ACC112 (cell line): ENCODE measurements around the gene SLC9A8.
"Not testable (repeated sequence)": the region's sequence is repeated elsewhere in the genome, so short reads cannot be mapped to it uniquely, and the experiment has no call there.

ENCODE experiments used
- H2AFZ ChIP-seq: fragments of 200-600 bp; sonication (generic); one replicate; pipeline ENCODE4 v1.6.0; 2017; ENCODE audit warnings: antibody characterized with exemption, low read length; ENCODE audit not compliant: unreplicated experiment
- H3K27ac ChIP-seq: fragments of 200-600 bp; sonication (generic); 2 replicates; pipeline ENCODE4 v1.5.1; 2014; ENCODE audit warnings: low read depth, mild to moderate bottlenecking, antibody characterized with exemption, low read length, moderate library complexity
- H3K27me3 ChIP-seq: fragments of 200-600 bp; sonication (generic); 2 replicates; pipeline ENCODE4 v1.6.1; 2014; ENCODE audit warnings: mild to moderate bottlenecking, antibody characterized with exemption, low read length, moderate library complexity, mixed read lengths; ENCODE audit not compliant: insufficient read depth
- H3K36me3 ChIP-seq: fragments of 200-600 bp; sonication (generic); 2 replicates; pipeline ENCODE4 v1.6.1; 2016; ENCODE audit warnings: mild to moderate bottlenecking, antibody characterized with exemption, low read length, moderate library complexity, mixed read lengths; ENCODE audit not compliant: insufficient read depth
- H3K4me1 ChIP-seq: fragments of 200-600 bp; sonication (generic); one replicate; pipeline ENCODE4 v1.6.1; 2016; ENCODE audit warnings: low read length, mixed read lengths; ENCODE audit not compliant: insufficient read depth, unreplicated experiment, control insufficient read depth
- H3K4me3 ChIP-seq: fragments of 200-600 bp; sonication (generic); 2 replicates; pipeline ENCODE4 v1.5.1; 2014; ENCODE audit warnings: mild to moderate bottlenecking, low read depth, low read length
- H3K79me2 ChIP-seq: fragments of 200-600 bp; sonication (generic); one replicate; pipeline ENCODE4 v1.6.0; 2016; ENCODE audit warnings: low read length; ENCODE audit not compliant: control insufficient read depth, unreplicated experiment, insufficient read depth

Gene SLC9A8

DNA sequence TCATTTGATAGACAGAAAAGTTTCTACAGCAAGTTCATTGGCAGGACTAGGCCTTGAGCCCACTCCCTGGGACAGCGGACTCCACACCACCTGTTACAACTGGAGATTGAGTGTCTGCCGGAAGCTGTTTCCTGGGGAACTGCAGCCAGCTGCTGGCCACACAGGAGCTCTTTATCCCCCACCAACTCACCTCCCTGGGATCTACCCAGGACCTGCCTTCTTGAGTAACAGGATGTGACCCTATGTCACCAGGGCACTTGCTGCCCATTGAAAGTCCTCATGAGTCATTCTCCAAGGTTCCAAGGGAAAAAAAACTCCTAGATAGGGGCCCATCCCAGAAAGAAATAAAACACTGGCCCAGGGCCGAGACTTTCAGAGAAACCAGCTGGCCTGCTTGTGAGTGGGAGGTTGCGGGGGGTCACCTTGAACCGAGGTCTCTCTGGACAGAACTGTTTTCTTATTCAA is 37.4 kb upstream of the SLC9A8 start:
- peaks cover 35% of the 10 kb centered on the region for H3K4me1 ChIP-seq
- H2AFZ ChIP-seq = no peak overlapping the region
- H3K79me2 ChIP-seq = no peaks in the 10 kb centered on the region
- peak overlapping the region; percentile 90 for H3K27ac ChIP-seq
- no peaks in the 10 kb centered on the region for H3K36me3 ChIP-seq
- no peaks in the 10 kb centered on the region for H3K27me3 ChIP-seq
- no peak overlapping the region for H3K4me3 ChIP-seq

DNA sequence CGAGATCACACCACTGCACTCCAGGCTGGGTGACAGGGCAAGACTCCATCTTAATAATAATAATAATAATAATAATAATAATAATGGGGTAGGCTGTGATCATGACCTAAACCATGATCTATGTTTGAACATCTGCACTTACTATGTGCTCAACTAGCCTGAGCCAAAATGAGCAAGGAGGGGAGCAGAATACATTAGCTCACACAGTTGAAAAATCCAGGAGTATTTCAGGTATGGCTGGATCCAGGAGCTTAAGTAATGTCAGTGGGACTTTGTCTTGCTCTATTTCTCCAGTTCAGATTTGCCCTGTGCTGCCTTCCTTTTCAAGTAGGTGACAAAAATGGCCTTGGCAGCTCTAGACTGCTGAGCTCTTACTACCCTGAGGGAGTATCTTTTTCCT is 32.7 kb upstream of the SLC9A8 start:
- H3K4me3 ChIP-seq = no peak overlapping the region
- peaks cover 21% of the 10 kb centered on the region for H3K4me1 ChIP-seq
- H3K27me3 ChIP-seq = no peaks in the 10 kb centered on the region
- no peak overlapping the region for H3K27ac ChIP-seq
- no peaks in the 10 kb centered on the region for H3K36me3 ChIP-seq
- H3K79me2 ChIP-seq = no peaks in the 10 kb centered on the region
- H2AFZ ChIP-seq = no peak overlapping the region

DNA sequence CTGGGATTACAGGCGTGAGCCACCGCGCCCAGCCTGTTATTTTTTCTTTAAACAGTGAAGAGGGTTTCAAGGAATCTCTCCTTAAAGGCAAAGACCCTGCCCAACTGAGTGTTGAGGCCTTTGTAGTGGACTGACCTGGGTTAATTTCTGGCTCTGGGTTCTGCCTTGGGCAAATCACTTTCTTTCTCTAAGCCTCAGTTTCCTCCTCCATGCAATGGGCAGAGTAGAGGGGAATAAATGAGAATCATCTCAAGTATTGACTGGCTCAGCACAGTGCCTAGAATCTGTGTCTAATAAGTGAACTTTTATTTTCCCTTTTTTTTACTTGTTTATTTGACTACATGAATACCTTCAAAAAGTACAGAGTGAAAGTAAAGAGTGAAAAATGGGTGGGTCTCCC is 31.0 kb upstream of the SLC9A8 start:
- H3K4me1 ChIP-seq = peaks cover 11% of the 10 kb centered on the region
- no peak overlapping the region for H3K27ac ChIP-seq

DNA sequence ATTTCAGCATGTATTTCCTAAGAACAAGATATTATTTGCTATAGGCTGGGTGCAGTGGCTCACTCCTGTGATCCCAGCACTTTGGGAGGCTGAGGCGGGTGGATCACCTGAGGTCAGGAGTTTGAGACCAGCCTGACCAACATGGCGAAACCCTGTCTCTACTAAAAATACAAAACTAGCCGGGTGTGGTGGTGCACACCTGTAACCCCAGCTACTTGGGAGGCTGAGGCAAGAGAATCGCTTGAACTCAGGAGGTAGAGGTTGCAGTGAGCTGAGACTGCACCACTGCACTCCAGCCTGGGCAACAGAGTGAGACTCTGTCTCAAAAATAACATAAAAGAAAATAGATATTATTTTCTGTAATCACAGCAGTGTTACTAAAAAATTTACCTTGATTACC is 30.2 kb upstream of the SLC9A8 start:
- H3K27ac ChIP-seq, H3K4me3 ChIP-seq, H2AFZ ChIP-seq, H3K27me3 ChIP-seq, H3K4me1 ChIP-seq, H3K79me2 ChIP-seq, H3K36me3 ChIP-seq: not testable (repeated sequence)

More for the DNA sequence above, 31.0 kb upstream of the SLC9A8 start:
- Histone ChIP-seq H3K36me3 (no peaks in the 10 kb centered on the region), H3K4me3 (no peak overlapping the region), H2AFZ (no peak overlapping the region), H3K27me3 (no peaks in the 10 kb centered on the region), H3K79me2 (no peaks in the 10 kb centered on the region)

DNA sequence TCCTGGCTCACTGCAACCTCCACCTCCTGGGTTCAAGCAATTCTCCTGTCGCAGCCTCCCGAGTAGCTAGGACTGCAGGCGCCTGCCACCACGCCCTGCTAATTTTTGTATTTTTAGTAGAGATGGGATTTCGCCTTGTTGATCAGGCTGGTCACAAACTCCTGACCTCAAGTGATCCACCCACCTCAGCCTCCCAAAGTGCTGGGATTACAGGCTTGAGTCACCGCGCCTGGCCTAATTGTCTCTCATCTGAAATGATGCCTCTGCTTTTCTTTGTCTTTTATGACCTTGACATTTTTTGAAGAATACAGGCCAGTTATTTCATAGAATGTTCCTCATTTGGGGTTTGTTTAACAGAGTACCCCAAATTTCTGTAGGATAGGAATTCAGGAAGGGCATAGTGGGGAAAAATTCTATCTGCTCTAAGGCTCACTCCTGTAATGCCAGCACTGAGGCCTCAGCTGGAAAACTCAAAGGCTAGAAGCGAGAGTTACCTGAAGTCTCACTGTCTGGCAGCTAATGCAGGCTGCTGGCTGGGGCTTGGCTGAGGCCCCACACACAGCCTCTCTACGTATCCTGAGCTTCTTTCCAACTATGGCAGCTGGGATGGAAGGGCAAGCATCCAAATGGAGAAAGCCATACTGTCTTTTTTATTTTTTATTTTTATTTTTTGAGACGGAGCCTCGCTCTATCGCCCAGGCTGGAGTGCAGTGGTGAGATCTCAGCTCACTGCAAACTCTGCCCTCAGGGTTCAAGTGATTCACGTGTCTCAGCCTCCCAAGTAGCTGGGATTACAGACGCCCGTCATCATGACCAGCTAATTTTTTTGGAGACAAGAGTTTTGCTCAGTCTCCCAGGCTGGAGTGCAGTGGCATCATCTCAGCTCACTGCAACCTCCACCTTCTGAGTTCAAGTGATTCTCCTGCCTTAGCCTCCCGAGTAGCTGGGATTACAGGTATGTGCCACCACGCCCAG is 29.3 kb upstream of the SLC9A8 start:
- H3K4me3 ChIP-seq, H3K27ac ChIP-seq, H3K79me2 ChIP-seq, H3K4me1 ChIP-seq, H3K36me3 ChIP-seq, H3K27me3 ChIP-seq: not testable (repeated sequence)
- peak overlapping the region; percentile 25 for H2AFZ ChIP-seq

DNA sequence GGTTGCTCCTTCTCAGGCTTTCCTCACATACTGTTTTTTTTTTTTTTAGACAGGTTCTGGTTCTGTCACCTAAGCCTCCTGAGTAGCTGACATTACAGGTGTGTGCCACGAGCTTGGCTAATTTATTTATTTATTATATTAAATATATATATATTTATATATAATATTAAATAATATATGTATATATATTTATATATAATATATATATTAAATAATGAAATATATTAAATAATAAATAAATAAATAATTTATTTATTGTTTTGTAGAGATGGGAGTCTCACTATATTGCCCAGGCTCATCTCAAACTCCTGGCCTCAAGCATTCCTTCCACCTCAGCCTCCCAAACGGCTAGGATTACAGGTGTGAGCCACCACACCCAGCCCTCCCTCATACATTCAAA is 28.3 kb upstream of the SLC9A8 start:
- Histone ChIP-seq H3K4me1 (peaks cover 6% of the 10 kb centered on the region), H3K27ac (no peak overlapping the region), H3K79me2 (no peaks in the 10 kb centered on the region), H3K4me3 (no peak overlapping the region), H2AFZ (no peak overlapping the region), H3K36me3 (no peaks in the 10 kb centered on the region), H3K27me3 (no peaks in the 10 kb centered on the region)

DNA sequence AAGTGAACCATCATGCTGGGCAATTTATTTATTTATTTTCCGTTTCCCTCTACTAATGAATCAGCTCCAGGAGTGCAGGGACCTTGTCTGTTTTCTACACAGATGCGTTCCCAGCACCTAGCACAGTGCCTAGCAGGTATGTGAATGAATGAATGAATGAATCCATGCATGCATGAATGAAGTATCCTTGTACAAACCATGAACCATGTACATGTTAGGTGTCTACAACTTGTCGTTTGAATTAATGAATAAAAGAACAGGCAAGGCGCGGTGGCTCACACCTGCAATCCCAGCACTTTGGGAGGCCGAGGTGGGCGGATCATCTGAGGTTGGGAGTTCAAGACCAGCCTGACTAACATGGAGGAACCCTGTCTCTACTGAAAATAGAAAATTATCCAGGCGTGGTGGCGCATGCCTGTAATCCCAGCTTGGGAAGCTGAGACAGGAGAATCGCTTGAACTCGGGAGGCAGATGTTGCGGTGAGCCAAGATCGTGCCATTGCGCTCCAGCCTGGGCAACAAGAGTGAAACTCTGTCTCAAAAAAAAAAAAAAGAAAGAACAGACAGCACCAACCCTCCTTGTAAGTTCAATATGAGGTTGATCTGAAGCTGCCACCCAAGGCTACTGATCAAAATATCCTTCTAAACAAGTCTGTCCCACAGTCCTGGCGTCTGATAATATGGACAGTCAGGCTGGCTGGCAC is 27.3 kb upstream of the SLC9A8 start:
- Histone ChIP-seq H3K4me1 (peaks cover 6% of the 10 kb centered on the region), H3K36me3 (no peaks in the 10 kb centered on the region), H3K27me3 (no peaks in the 10 kb centered on the region), H3K27ac (no peak overlapping the region), H2AFZ (no peak overlapping the region), H3K79me2 (no peaks in the 10 kb centered on the region), H3K4me3 (no peak overlapping the region)

DNA sequence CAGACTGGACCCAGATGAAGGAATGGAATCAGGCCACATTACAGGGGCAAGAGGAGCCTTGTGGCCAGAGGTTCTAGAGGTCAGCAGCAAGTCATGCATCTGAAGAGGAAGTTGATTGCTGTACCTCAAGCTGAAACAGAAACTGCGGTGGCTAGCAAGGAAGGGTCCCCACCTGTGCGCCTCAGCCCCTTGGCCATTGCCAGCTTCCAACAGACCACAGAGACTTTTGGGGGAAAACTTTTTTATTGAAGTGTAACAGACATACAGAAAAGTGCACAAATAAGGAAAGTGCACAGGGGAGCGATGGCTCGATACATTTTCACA is 26.8 kb upstream of the SLC9A8 start:
- no peak overlapping the region for H3K27ac ChIP-seq
- H3K4me1 ChIP-seq = peaks cover 6% of the 10 kb centered on the region
- no peak overlapping the region for H3K4me3 ChIP-seq
- no peaks in the 10 kb centered on the region for H3K27me3 ChIP-seq
- no peaks in the 10 kb centered on the region for H3K79me2 ChIP-seq
- no peak overlapping the region for H2AFZ ChIP-seq
- no peaks in the 10 kb centered on the region for H3K36me3 ChIP-seq

DNA sequence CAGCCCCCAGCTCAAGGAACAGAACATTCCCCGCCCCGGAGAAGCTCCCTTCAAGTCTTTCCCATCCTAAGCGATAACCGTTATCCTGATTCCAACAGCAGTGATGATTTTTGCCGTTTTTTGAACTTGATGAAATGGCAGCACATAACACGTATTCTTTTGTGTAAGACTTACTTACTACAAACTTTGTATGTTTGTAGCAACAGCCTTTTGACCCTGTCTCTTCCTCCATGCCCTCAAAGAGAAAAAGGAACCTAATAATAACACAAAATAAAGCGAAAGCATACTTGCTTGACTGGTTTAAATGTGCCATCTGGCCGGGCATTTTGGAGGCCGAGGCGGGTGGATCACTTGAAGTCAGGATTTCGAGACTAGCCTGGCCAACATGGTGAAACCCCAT is 26.4 kb upstream of the SLC9A8 start:
- Histone ChIP-seq H3K27me3 (no peaks in the 10 kb centered on the region), H3K36me3 (no peaks in the 10 kb centered on the region), H3K79me2 (no peaks in the 10 kb centered on the region), H3K4me3 (no peak overlapping the region), H3K27ac (no peak overlapping the region), H3K4me1 (peaks cover 6% of the 10 kb centered on the region), H2AFZ (no peak overlapping the region)

DNA sequence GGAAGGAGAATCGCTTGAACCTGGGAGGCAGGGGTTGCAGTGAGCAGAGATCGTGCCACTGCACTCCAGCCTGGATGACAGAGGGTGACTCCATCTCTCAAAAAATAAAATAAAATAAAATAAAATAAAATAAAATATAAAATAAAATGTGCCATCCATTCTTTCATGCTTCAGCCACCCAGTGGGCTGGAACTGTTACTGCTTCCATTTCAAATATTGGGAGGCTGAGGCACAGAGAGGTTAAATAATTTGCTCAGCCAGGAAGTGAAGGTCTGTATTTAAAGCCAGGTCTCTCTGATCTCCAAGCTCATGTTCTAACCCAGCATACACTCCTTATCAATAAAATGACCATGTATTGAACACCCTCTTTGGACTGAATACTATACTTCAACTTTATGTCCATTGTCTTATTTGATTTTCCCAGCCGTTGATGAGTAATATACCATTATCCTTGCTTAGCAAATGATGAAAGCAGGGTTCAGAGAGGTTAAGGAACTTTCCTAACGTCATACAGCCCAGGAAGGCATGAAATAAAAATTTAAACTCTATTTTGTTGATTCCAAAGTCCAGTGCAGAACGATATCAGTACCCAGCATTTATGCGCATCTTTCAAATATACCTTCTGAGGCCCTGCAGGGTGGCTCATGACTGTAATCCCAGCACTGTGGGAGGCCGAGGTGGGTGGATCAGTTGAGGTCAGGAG is 25.8 kb upstream of the SLC9A8 start:
- H3K27ac ChIP-seq = no peak overlapping the region
- no peaks in the 10 kb centered on the region for H3K79me2 ChIP-seq
- no peaks in the 10 kb centered on the region for H3K36me3 ChIP-seq
- H3K4me3 ChIP-seq = no peak overlapping the region
- H3K27me3 ChIP-seq = no peaks in the 10 kb centered on the region
- peaks cover 6% of the 10 kb centered on the region for H3K4me1 ChIP-seq
- H2AFZ ChIP-seq = no peak overlapping the region
